Skin of body (tissue), 2 donors: ENCODE measurements around the gene RASSF10. TPM values are rescaled to one million over a fixed set of nuclear protein-coding genes. Genes with fewer than 3 reads are reported as not detected.

ENCODE experiments used
- DNase-seq: peaks from one replicate; lab custom pipeline; 2025; lab: John Stamatoyannopoulos, UW
- total RNA-seq: library from RNA; depleted of rRNA; stranded (reverse); fragments of >200 nt; gene quantifications from one replicate; pipeline ENCODE4 v1.2.3, GENCODE V29; 2014

Gene RASSF10
- 9.8 TPM for total RNA-seq

- DNase-seq, result no peak
Observed at GRCh38 chr11:13008625-13009475, at the start of gene RASSF10. TSS of gene RASSF10 (plus strand) at chr11:13009316. CDS start at chr11:13009577, 261 bp downstream.

GRCh38 chr11:12961615-12962014, 47.5 kb upstream of the RASSF10 start:
- DNase-seq, result peak; percentile 33

- DNase-seq, result no peak
Observed at GRCh38 chr11:12962306-12962705, 46.8 kb upstream of the RASSF10 start.

GRCh38 chr11:12963051-12963450, 46.1 kb upstream of the RASSF10 start:
- DNase-seq, result no peak

- no peak for DNase-seq
Observed at GRCh38 chr11:12963792-12964536, 45.2 kb upstream of the RASSF10 start.

GRCh38 chr11:12964650-12965049, 44.5 kb upstream of the RASSF10 start:
- no peak for DNase-seq

- no peak for DNase-seq
Observed at GRCh38 chr11:12966002-12966401, 43.1 kb upstream of the RASSF10 start.

- no peak for DNase-seq
Observed at GRCh38 chr11:12968101-12968500, 41.0 kb upstream of the RASSF10 start.

GRCh38 chr11:12968826-12969225, 40.3 kb upstream of the RASSF10 start:
- DNase-seq, result no peak

GRCh38 chr11:12971955-12972354, 37.2 kb upstream of the RASSF10 start:
- no peak for DNase-seq

- DNase-seq, result no peak
Observed at GRCh38 chr11:12973528-12974181, 35.5 kb upstream of the RASSF10 start.

- no peak for DNase-seq
Observed at GRCh38 chr11:12975195-12975594, 33.9 kb upstream of the RASSF10 start.

GRCh38 chr11:12979928-12980689, 29.0 kb upstream of the RASSF10 start:
- no peak for DNase-seq

GRCh38 chr11:12981676-12982522, 27.2 kb upstream of the RASSF10 start:
- no peak for DNase-seq

- DNase-seq, result no peak
Observed at GRCh38 chr11:12983336-12983735, 25.8 kb upstream of the RASSF10 start.

- no peak for DNase-seq
Observed at GRCh38 chr11:12986194-12986898, 22.8 kb upstream of the RASSF10 start.

- DNase-seq, result no peak
Observed at GRCh38 chr11:12989428-12990161, 19.5 kb upstream of the RASSF10 start.

GRCh38 chr11:12990162-12990480, 19.0 kb upstream of the RASSF10 start:
- no peak for DNase-seq

- DNase-seq, result peak; percentile 68
Observed at GRCh38 chr11:12991426-12991825, 17.7 kb upstream of the RASSF10 start.
